GM18526 (cell line): ENCODE results near the gene TNFRSF19.

ENCODE experiments used
- POLR2A ChIP-seq: IDR thresholded peaks from 3 replicates; pipeline ENCODE4 v1.6.1; 2011; ENCODE audit not compliant: insufficient read length; ENCODE audit errors: extremely low read depth

Gene TNFRSF19

GRCh38 chr13:23584275-23584674 is 14.1 kb downstream of the TNFRSF19 start:
- no peak for TF ChIP-seq POLR2A

DNA sequence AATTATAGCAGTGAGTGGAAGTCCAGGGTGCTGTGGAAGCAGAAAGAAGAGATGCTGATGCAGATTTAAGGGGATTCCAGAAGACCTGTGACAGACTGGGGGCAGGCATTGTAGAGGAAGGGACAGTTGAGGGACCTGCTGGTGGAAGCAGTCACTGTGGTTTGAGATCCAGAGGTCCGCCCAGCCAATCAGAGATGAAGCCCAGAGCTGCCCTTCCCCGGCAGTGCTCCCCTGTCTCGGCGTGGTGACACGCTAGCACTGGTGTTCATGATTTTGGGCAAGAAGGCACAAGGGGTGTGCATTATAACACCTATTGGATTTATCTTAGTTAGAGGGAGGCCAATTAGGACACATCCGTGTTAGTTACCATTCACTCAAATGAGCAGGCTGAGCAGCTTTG is 16.1 kb downstream of the TNFRSF19 start:
- TF ChIP-seq POLR2A, result no peak

DNA sequence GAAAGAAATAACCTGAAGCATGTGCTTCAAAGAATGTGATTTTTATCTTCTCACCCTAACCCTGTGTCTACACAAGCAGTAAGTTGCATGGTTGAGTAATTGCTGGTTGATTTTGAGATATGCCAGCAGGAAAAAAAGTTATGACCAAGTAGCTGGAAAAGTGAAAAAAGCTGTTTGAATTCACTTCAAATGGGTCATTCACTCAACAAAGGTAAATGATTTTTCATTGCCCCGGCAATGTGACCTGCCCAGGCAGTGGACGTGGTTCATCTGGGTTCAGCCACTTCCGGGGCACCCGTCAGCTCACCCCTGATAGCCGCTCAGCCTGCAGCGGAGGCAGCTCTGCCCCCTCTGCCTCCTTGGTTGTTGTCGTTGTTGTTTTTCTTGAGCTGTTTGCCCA is 18.5 kb downstream of the TNFRSF19 start:
- no peak for TF ChIP-seq POLR2A

- no peak for TF ChIP-seq POLR2A
Measured at GRCh38 chr13:23592596-23592995, 22.4 kb downstream of the TNFRSF19 start.

- no peak for TF ChIP-seq POLR2A
Measured at GRCh38 chr13:23593148-23593547, 22.9 kb downstream of the TNFRSF19 start.

DNA sequence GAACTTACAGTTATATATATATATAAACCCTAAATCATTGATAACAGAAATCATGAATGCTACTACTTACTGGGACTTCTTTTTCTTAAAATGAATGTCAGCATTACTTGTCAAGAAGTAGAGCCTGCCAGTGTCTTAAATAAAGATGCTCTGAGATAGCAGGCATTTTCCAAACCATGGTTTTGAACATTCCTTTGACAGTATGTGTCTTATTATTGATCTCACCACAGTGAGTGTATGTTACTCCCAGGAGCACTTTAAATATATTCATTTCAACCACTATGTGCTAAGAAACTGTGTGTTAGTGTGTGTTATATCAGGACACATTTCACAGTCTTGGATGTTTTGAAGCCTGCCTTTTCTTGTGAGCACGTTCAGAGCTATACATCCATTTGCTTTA is 28.2 kb downstream of the TNFRSF19 start:
- no peak for TF ChIP-seq POLR2A

- TF ChIP-seq POLR2A, result no peak
Measured at GRCh38 chr13:23599083-23599925, 29.1 kb downstream of the TNFRSF19 start.

GRCh38 chr13:23600100-23600499 is 29.9 kb downstream of the TNFRSF19 start:
- TF ChIP-seq POLR2A, result no peak

- no peak for TF ChIP-seq POLR2A
Measured at GRCh38 chr13:23600534-23600933, 30.3 kb downstream of the TNFRSF19 start.

DNA sequence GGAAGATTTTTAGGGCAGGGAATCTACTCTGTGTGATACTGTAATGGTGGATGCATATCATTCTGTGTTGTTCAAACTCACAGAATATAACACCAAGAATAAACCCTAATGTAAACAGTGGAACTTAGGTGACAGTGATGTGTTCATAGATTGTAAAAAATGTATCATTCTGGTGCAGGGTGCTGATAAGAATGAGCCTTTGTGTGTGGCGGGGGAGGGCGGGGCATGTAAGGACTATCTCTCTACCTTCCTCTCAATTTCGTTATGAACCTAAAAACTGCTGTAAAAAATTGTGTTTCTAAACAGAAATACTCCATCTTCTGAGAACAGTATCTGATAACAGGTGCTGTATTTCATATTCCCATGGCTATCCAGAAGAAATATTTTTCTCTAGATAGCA is 35.6 kb downstream of the TNFRSF19 start:
- no peak for TF ChIP-seq POLR2A

DNA sequence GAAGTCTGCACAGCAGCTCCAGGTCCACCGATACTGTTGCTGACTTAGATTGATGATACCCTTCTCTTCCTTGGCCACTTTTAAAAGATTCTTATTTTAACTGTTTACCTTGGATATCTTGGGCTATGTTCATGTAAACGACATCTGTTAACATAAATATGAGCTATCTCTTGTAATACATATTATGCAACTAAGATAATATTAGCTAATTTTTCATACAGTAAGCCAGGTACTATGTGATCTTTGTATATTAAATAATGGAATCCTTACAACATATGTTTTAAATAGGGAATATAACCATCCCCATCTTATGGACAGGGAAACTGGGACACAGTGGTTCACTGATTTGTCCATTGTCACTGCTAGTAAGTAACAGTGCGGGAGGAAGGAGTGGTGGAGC is 37.9 kb downstream of the TNFRSF19 start:
- TF ChIP-seq POLR2A, result no peak

DNA sequence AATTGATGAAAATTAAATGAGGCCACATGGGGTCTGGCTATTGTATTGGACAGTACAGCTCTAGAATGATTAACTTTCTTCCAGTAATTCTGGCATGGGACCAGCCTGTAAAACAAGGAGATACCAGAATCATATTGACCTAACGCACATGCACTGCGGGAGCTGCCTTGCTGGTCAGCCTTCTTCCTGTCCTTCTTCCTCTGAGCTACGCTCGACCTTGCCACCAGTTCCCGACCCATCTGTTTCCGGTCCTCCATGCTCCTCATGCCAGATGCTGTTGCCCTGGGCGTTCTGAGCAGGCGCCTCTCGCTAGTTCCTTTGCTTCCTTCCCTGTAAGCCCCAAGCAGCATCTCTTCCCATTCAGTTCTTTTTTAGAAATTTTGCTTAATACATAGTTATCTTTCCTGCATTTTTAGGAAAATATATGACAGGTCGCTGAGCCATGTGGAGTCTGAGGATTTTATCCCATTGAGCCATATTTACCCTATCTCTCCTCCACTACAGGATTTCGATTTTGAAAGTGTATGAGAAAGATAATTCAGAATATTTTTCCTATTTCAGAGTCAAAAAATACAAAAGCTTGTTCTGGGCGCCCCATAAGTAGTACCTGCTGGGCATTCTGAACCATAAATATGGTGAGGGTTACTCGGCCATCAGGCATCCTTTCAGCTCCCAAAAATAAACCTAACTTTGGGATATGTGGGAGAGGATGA is 38.6 kb downstream of the TNFRSF19 start:
- TF ChIP-seq POLR2A, result no peak

DNA sequence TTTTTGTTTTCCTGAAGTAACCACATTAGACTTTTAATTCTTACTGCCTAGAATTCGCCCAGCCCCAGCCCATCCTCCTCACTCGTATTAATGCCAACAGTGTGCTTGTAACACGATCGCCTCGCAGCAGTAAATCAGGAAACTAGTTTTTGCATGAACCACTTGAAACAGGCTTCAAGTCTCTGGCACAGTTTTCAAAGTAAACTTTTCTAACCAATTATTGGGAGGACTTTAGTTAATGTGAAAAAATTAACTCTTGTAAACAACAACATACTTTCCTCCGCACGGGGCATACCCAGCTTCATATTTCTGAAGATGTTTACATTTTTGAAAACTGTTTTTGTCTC is 39.2 kb downstream of the TNFRSF19 start:
- TF ChIP-seq POLR2A, result no peak

GRCh38 chr13:23609874-23610576 is 39.8 kb downstream of the TNFRSF19 start:
- TF ChIP-seq POLR2A, result no peak

DNA sequence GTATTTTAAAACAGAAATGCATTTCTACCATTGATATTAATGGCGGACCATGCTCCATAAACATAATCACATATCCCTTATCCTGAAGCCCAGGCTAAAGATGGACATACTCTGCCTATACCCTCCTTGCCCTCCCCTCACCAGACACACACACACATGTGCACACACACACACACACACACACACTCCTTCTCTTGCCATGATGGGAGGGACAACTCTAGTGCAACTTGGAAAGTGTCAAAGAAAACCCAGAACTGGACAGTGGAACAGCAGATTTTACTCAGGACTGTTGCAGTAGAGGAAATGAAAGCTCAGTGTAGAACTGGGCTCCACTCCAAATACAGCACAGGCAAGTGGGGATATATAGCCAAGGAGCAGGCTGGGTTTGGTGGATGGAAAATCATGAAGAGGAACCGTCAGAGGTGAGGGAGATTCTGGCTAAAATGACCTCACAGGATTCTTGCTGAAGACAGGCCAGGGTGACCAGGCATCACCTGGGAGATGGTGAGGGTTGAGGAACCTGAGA is 40.8 kb downstream of the TNFRSF19 start:
- no peak for TF ChIP-seq POLR2A

GRCh38 chr13:23612182-23612581 is 42.0 kb downstream of the TNFRSF19 start:
- TF ChIP-seq POLR2A, result no peak
